ENCODE results near the gene GFRA4. TPM values are rescaled to one million over a fixed set of nuclear protein-coding genes. Genes with fewer than 3 reads are reported as not detected.

GFRA4 gene
- total and polyA plus RNA-seq, 2 donors (not counting 3 experiments of a cell fraction or from before 2014, with no cell fraction given) = not detected

DNA sequence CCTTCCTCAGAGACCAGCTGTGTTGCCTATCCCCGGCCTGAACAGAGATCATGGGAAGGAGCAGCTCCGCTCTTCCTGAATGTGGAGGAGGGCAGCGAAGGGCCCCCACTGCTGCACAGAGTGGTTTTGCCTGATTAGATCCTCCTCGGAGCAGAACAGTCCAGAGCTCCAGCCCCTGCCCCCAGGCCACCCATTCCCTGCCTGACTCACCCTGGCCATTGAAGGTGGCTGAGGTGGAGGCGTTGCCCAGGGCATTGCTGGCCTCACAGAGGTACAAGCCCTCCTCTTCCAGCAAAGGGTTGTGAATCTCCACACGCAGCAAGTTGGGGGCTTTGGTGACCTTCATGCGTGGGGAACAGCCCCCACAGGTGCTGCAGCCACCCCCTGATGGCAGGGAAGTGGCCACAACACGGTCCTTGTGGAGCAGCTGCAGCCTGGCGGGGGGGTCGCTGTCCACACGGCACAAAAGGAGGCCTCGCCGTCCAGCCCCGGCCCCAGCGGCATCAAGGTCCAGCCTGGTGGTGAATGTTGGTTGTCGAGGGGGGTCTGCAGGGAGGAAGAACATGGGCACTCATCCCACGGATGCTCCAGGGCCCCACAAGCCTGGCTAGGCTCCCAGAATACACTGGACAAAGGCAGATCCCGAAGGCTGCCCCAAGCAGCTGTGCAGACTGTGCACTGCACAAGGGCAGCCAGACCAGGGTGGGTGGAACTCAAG is 34.5 kb upstream of the GFRA4 start:
- H3K9me3 ChIP-seq (replicated peaks; ENCODE audit: control insufficient read depth, insufficient read depth, low read length) = no peaks in the 10 kb centered on the region
- H3K4me2 ChIP-seq (ENCODE audit: insufficient read depth, low read length) = no peak overlapping the region
- H4K20me1 ChIP-seq (replicated peaks; ENCODE audit: control insufficient read depth, extremely low read depth, insufficient read depth, low read length) = no peaks in the 10 kb centered on the region
- no peak overlapping the region for H2AFZ ChIP-seq (ENCODE audit: low read depth, low read length)
- no peak overlapping the region for H3K4me3 ChIP-seq (replicated peaks in 1 of 3; ENCODE audit: insufficient read depth in 1 of 3, low read depth in 1 of 3, low read length in 3 of 3)
- no peak for DNase-seq (ENCODE audit: low read depth, low spot score)
- H3K9ac ChIP-seq (replicated peaks; ENCODE audit: extremely low read depth, insufficient read depth, low read length) = no peak overlapping the region
- intact Hi-C loops (cut with micrococcal nuclease) (no loop called here), dilution Hi-C loops (cut with MboI; ENCODE audit: extremely low pct_ligation_motif_present, low sequenced_read_pairs) (no loop called here)
- H3K27me3 ChIP-seq (ENCODE audit: control insufficient read depth in 2 of 2, insufficient read depth in 2 of 2, low read length in 2 of 2) = no peaks in the 10 kb centered on the region
- no peaks in the 10 kb centered on the region for H3K4me1 ChIP-seq (ENCODE audit: control insufficient read depth, extremely low read depth, insufficient read depth, low read length)
- no peaks in the 10 kb centered on the region for H3K9me1 ChIP-seq (replicated peaks; ENCODE audit: control insufficient read depth, extremely low read depth, insufficient read depth, low read length)
- no peak for TF ChIP-seq MAX (IDR thresholded peaks at IDR 0.05; ENCODE audit: insufficient read depth, insufficient read length)
- TF ChIP-seq FOS (IDR thresholded peaks at IDR 0.05; ENCODE audit: borderline replicate concordance, insufficient read depth, low read length) = no peak
- TF ChIP-seq, protein P1, sequence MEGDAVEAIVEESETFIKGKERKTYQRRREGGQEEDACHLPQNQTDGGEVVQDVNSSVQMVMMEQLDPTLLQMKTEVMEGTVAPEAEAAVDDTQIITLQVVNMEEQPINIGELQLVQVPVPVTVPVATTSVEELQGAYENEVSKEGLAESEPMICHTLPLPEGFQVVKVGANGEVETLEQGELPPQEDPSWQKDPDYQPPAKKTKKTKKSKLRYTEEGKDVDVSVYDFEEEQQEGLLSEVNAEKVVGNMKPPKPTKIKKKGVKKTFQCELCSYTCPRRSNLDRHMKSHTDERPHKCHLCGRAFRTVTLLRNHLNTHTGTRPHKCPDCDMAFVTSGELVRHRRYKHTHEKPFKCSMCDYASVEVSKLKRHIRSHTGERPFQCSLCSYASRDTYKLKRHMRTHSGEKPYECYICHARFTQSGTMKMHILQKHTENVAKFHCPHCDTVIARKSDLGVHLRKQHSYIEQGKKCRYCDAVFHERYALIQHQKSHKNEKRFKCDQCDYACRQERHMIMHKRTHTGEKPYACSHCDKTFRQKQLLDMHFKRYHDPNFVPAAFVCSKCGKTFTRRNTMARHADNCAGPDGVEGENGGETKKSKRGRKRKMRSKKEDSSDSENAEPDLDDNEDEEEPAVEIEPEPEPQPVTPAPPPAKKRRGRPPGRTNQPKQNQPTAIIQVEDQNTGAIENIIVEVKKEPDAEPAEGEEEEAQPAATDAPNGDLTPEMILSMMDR (IDR thresholded peaks at IDR 0.05; ENCODE audit: extremely low read depth in 1 of 2, insufficient read depth in 1 of 2, low read depth in 1 of 2, low read length in 2 of 2) = no peak
- no peak for TF ChIP-seq POLR2AphosphoS5 (IDR thresholded peaks at IDR 0.05; ENCODE audit: insufficient read depth, low read depth, low read length)
- no peak for TF ChIP-seq GATA2 (IDR thresholded peaks at IDR 0.05; ENCODE audit: insufficient read depth, insufficient read length, low read depth, low read length)
- no peak for TF ChIP-seq POLR2A (IDR thresholded peaks at IDR 0.05; ENCODE audit: low read depth, low read length)
- no peak overlapping the region for H3K27ac ChIP-seq (ENCODE audit: insufficient read depth, low read depth, low read length)
- no peaks in the 10 kb centered on the region for H3K79me2 ChIP-seq (ENCODE audit: control insufficient read depth, insufficient read depth, low read length)
- FAIRE-seq = no peak
- ChIA-PET POLR2A (no interaction called here), CTCF (interaction anchor here (0.7 to 12.6 kb wide), 9 partner anchors 11 to 388 kb away, joined by 3 to 112 read pairs (median 6); partner anchors contain the start of genes ADAM33 and ADISSP)
- BruUV-seq (replicated peaks) = no TSS peak
- no peaks in the 10 kb centered on the region for H3K36me3 ChIP-seq (ENCODE audit: control insufficient read depth in 2 of 2, extremely low read depth in 1 of 2, insufficient read depth in 2 of 2, low read length in 2 of 2)

Data from endothelial cell of umbilical vein (primary cell).